HAP-1 (cell line): ENCODE data around the gene LAMTOR4.

Experiments
- DNase-seq, 2 experiments: peaks; one replicate each; pipeline ENCODE4 v3.0.0-alpha.2; 2016 to 2020; ENCODE audit warnings: low spot score in 2 of 2
- H3K27me3 ChIP-seq: fragments of 250-450 bp; sonication (Bioruptor Pico); 2 replicates; pipeline ENCODE4 v1.5.1; 2020; ENCODE audit warnings: low read depth, mild to moderate bottlenecking, moderate library complexity
- H3K36me3 ChIP-seq: fragments of 250-450 bp; sonication (Bioruptor Pico); replicated peaks from 2 replicates; pipeline ENCODE4 v1.5.1; 2020; ENCODE audit warnings: mild to moderate bottlenecking
- H3K4me1 ChIP-seq: fragments of 250-450 bp; sonication (Bioruptor Pico); 2 replicates; pipeline ENCODE4 v1.5.1; 2020; ENCODE audit warnings: mild to moderate bottlenecking
- H3K4me3 ChIP-seq: fragments of 250-450 bp; sonication (Bioruptor Pico); 2 replicates; pipeline ENCODE4 v1.5.1; 2020; ENCODE audit warnings: mild to moderate bottlenecking, moderate library complexity
- H3K9me3 ChIP-seq: fragments of 250-450 bp; sonication (Bioruptor Pico); 2 replicates; pipeline ENCODE4 v1.5.1; 2020; ENCODE audit warnings: mild to moderate bottlenecking, moderate library complexity
- in situ Hi-C: fragments of 300-500 bp; cut with MboI; formaldehyde crosslinking; loops from 3 replicates; pipeline ENCODE4 v1.14.3; 2020; ENCODE audit warnings: low sequenced_read_pairs, inconsistent platforms, mixed read lengths

The LAMTOR4 gene

DNA sequence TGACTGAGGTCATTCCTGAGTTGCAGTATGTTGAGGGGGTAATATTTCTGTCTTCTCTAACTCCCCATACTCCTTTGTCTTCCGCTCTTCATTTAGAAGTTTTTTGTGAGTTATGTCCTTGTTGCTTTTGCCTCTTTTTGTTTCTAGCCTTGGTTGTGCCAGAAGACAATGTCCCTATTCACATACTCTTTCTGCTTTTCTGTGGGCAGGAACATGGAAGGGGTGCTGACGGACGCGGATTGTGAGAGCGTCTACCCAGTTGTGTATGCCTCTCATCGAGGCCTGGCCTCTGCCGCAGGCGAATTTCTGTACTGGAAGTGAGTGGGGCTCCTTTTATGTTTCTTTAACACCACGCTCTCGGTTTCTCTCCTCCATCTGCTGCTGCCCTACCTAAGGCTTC, 49.5 kb downstream of the LAMTOR4 start:
- Histone ChIP-seq H3K4me3 (no peak overlapping the region), H3K27me3 (peaks cover 18% of the 10 kb centered on the region), H3K4me1 (no peaks in the 10 kb centered on the region), H3K36me3 (no peaks in the 10 kb centered on the region), H3K9me3 (no peaks in the 10 kb centered on the region)
- DNase-seq: no peak
- in situ Hi-C loops: no loop called here

GRCh38 chr7:100200693-100201092, 52.0 kb downstream of the LAMTOR4 start:
- Histone ChIP-seq H3K4me3 (no peak overlapping the region), H3K27me3 (peaks cover 18% of the 10 kb centered on the region), H3K4me1 (no peaks in the 10 kb centered on the region), H3K9me3 (no peaks in the 10 kb centered on the region), H3K36me3 (no peaks in the 10 kb centered on the region)
- DNase-seq: no peak
- in situ Hi-C loops: no loop called here
